ENCODE results near the gene PTPRG.
"Not testable (repeated sequence)": the region's sequence is repeated elsewhere in the genome, so short reads cannot be mapped to it uniquely, and the experiment has no call there.

The PTPRG gene

GRCh38 chr3:61561374-61562041 is at the start of gene PTPRG:
TSS of gene PTPRG (plus strand) at chr3:61561571. CDS start at chr3:61562288, 717 bp downstream.
- no peak for DNase-seq (ENCODE audit: low read depth)

- DNase-seq (ENCODE audit: low read depth) = no peak
These were observed 42.8 kb upstream of the PTPRG start for GRCh38 chr3:61518590-61518989.

GRCh38 chr3:61520966-61521628 is 40.3 kb upstream of the PTPRG start:
- DNase-seq (ENCODE audit: low read depth) = no peak

DNA sequence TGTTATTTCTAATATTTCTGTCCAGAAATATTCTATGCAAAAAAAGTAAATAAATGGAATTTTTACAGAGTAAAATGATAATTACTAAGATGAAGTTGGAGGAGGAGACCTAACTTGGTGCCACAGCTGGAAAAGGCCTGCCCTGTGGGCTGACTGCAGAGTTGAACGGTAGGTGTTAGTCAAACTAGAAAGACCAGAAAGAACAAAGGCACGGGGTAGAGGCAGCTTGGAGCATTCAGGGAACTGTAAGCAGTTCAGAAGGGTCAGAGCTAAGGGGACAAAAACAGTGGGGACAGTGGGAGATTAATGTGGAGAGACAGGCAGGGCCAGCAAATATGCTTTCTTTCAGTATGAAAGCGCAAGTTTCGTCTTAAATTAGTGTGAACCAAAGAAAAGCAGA is 39.3 kb upstream of the PTPRG start:
- no peak for DNase-seq (ENCODE audit: low read depth)

- DNase-seq (ENCODE audit: low read depth) = no peak
These were observed 38.7 kb upstream of the PTPRG start for GRCh38 chr3:61522626-61523025.

GRCh38 chr3:61524933-61525332 is 36.4 kb upstream of the PTPRG start:
- no peak for DNase-seq (ENCODE audit: low read depth)

DNA sequence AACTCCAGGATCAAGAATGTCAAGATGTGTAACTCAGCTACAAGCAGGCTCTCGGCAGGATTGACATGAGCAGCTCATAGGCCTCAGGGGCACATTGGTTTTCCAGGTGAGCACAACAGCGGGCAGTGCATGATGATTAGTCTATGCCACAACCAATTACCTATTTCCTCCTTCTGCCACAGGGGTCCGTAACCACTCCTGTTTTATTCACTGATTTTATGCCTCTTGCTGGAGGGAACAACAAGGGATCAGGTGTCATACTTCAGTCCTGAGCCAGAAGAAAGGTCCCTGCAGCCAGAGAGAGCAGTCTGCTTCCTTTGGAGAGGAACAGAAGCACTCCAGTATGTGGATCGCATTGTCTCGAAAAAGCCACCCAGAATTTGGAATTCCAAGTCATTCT is 35.1 kb upstream of the PTPRG start:
- DNase-seq (ENCODE audit: low read depth) = no peak

GRCh38 chr3:61527011-61527410 is 34.4 kb upstream of the PTPRG start:
- no peak for DNase-seq (ENCODE audit: low read depth)

- no peak for DNase-seq (ENCODE audit: low read depth)
These were observed 31.0 kb upstream of the PTPRG start for GRCh38 chr3:61530355-61530754.

DNA sequence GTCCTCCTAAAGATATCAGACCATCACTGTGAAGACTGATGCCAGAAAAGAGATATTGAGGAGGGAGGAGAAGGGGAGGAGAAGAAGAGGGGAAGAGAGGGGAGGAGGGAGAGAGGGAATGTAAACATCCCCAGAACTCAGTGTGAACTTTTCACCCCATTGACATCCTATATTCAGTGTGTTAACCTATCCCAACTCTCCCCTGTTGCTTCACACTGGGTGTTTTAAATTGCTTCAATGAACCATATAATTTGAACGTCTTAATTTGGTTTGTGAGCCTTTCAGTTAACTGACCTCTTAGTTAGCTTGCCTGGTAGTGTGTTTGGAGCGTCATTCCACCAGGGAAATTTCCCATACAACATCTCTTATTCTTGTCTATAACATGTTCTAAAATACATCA is 29.8 kb upstream of the PTPRG start:
- DNase-seq (ENCODE audit: low read depth) = no peak

GRCh38 chr3:61532739-61533500 is 28.5 kb upstream of the PTPRG start:
- DNase-seq (ENCODE audit: low read depth) = no peak

GRCh38 chr3:61535826-61536225 is 25.5 kb upstream of the PTPRG start:
- no peak for DNase-seq (ENCODE audit: low read depth)

GRCh38 chr3:61537366-61537765 is 24.0 kb upstream of the PTPRG start:
- no peak for DNase-seq (ENCODE audit: low read depth)

DNA sequence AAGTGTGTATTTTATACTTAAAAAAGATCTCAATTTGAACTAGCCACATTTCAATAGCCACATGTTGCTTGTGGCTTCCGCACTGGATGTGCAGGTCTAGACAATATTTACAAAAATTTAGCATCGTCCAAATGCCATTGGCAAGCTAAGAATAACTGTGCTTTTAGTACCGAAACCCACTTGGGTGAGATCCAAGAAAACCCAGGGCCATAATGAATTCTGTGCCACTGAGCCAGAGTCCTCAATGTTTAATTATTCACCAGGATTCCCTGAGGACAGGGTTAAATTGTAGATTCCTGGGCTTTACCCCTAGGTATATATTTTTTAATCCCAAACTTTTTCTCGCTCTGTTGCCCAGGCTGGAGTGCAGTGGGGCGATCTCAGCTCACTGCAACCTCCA is 22.9 kb upstream of the PTPRG start:
- DNase-seq (ENCODE audit: low read depth) = no peak

GRCh38 chr3:61541694-61542093 is 19.7 kb upstream of the PTPRG start:
- DNase-seq (ENCODE audit: low read depth) = no peak

DNA sequence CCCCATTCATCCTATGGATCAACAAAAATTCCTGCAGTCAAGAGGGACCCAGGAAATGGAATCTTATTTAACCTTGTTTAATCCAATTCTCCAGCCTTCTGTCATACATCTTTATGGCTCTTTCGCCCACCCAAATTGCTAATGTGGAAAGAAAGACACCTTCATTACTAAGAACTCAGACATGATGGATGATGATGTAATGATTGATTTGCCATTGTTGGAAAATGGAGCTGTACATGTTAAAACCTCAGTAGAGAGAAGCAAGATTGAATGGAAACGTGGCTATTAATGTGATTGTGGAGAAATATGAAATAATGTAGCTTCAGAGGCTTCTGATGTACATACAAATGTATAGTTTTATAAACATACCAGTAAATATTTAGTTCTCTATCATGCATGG is 15.7 kb upstream of the PTPRG start:
- no peak for DNase-seq (ENCODE audit: low read depth)

DNA sequence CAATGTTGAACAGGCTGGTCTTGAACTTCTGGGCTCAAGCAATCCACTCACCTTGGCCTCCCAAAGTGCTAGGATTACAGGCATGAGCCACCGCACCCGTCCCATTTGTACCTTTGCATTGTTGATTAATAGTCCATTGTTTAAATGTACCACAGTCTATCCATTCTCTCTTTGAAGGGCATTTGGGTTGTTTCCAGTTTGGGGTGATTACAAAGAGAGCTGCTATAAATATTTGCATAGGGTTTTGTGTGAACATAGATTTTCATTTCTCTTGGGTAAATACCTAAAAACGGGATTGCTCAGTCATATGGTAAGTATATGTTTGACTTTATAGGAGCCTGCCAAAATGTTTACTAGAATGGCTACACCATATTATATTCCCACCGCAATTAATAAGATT is 13.7 kb upstream of the PTPRG start:
- DNase-seq (ENCODE audit: low read depth) = no peak

- not testable (repeated sequence) for DNase-seq (ENCODE audit: low read depth)
These were observed 8.7 kb upstream of the PTPRG start for GRCh38 chr3:61552704-61553103.

DNA sequence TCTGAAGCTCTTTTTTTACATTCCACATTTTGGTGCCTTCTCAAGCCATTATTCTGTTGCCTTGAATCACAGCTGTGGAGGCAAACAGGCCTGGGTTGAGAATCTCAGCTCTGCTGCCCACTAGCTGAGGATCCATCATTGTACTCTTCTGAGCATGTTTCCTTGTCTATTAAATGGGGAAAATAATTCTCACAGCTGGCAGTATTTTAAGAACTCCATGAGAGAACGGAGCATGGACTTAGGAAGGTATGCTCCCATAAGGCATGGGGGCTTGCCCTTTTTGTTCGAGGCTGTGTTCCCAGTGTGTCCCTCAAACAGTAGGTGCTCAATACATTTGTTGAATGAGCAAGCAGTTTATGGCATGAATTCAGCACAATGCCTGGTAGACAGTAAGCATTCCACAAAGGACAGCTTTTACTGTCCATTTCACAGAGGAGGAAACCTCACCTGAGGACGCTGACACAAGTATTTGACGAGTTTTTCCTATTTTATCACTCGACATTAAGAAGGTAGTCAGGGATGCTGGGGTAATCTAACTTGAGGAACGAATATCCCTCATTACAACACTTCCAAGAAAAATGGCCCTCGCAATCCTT is 2.1 kb upstream of the PTPRG start:
- DNase-seq (ENCODE audit: low read depth) = no peak

DNA sequence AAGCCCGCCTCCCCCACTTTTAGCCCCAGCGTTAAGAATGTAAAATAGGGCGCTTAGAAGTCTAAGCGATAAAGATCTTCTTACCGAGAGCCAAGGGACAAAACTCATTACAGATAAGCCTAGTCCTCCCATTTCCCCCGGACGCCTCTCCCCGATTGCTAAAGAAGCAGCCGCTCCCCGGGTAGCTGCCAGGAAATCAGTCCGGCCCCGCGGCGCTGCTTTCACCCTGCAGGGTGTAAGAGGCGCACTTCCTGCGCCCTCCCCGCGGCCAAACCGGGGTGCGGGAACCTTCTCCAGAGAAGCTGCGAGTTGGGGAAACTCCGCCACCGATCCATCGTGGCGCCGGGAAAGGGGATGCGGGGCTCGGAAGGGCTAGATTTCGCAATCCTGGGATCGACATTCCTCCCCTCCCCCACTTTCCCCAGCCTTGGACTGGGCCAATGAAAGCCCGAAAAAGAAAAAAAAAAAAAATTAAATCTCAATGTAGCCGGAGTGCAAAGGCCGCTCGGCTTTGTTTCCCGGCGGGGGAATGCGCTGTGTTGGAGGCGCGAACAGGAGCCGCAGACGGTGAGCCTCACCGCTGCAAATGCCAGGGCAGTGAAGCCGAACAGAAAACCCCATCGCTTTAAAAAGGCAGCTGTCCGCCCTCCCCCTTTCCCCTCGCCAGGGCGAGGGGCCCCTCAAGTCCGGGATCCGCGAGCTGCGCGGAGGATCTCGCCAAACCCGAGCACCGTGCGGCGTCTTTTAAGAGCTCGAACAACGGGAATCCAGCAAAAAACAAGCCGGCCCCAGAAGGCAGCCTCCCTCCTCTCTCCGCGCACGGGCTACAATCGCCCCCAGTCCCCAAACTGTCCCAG is 626 bp upstream of the PTPRG start:
- no peak for DNase-seq (ENCODE audit: low read depth)

DNA sequence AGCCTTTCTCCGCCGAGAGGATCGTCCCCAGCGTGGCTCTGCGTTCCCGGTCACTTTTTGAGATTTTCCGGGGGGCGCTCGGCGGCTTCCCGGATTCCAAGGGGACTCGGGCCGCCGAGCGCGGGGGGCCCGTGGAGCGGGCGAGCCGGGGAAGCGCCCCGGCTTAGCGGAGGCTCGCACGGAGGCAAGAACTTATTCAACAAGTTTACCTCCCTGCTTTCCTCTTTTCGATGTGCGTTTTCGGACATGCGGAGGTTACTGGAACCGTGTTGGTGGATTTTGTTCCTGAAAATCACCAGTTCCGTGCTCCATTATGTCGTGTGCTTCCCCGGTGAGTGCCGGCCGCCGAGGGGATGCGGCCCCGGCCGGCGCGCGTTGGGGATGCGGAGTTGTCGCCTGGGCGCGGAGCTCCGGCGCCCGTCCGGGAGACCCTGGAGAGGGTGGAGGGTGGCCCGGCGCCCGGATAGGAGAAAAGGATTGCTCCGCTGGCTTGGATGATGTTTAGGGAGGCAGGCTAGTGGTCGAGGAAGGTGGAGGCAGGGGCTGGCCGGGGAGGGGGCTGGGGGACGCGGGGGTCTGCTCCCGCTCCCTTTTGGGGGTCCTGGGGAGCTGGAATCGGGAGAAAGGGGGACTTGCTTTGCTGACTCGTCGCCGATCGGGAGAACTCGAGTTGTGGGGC is 810 bp downstream of the PTPRG start:
- DNase-seq (ENCODE audit: low read depth) = no peak
